ENCODE data around the gene MAMDC2.

- TF ChIP-seq RFX5 (IDR thresholded peaks at IDR 0.05; ENCODE audit: borderline replicate concordance, low read depth, low read length) = no peak
- TF ChIP-seq SIN3A (conservative IDR thresholded peaks at IDR 0.05 in 1 of 2, IDR thresholded peaks at IDR 0.05 in 1 of 2; ENCODE audit: low read depth in 1 of 2, low read length in 2 of 2) = no peak
- no peak for TF ChIP-seq TAF1 (IDR thresholded peaks at IDR 0.05; ENCODE audit: low read depth, low read length)
- TF ChIP-seq BCL11A (IDR thresholded peaks at IDR 0.05; ENCODE audit: low read depth in 2 of 2, low read length in 2 of 2) = no peak
- no peak for TF ChIP-seq CTCF (IDR thresholded peaks at IDR 0.05; ENCODE audit: control extremely low read depth in 1 of 3, insufficient read depth in 1 of 3, low read depth in 1 of 3, low read length in 3 of 3)
- no peak for TF ChIP-seq TEAD4 (IDR thresholded peaks at IDR 0.05; ENCODE audit: low read depth, low read length)
- TF ChIP-seq HDAC2 (IDR thresholded peaks at IDR 0.05; ENCODE audit: borderline replicate concordance in 1 of 2, low read depth in 2 of 2, low read length in 2 of 2) = no peak
- TF ChIP-seq BRCA1 (IDR thresholded peaks at IDR 0.05; ENCODE audit: low read depth, low read length) = no peak
- TF ChIP-seq SUZ12 (IDR thresholded peaks at IDR 0.05; ENCODE audit: low read length) = no peak
- no peak for TF ChIP-seq GABPA (IDR thresholded peaks at IDR 0.05; ENCODE audit: borderline replicate concordance, insufficient read depth, low read length)
- no peak for TF ChIP-seq POLR2A (IDR thresholded peaks at IDR 0.05; ENCODE audit: control extremely low read depth in 1 of 2, low read depth in 2 of 2, low read length in 2 of 2)
Observed at GRCh38 chr9:70091572-70091971, 47.9 kb downstream of the MAMDC2 start.

Data from H1 (cell line).